GM23248 (cell line): ENCODE measurements around the gene RECQL5.

Experiments used
- EZH2 ChIP-seq: fragments of 200-600 bp; sonication (generic); IDR thresholded peaks from 2 replicates; pipeline ENCODE4 v1.6.1; 2018; ENCODE audit warnings: antibody characterized with exemption, mild to moderate bottlenecking; ENCODE audit not compliant: insufficient read depth, poor library complexity, severe bottlenecking
- EZH2phosphoT487 ChIP-seq: fragments of 200-600 bp; sonication (generic); IDR thresholded peaks from 2 replicates; pipeline ENCODE4 v1.6.1; 2018; ENCODE audit warnings: antibody characterized with exemption, moderate library complexity, mild to moderate bottlenecking, low read depth; ENCODE audit not compliant: insufficient read depth

DNA sequence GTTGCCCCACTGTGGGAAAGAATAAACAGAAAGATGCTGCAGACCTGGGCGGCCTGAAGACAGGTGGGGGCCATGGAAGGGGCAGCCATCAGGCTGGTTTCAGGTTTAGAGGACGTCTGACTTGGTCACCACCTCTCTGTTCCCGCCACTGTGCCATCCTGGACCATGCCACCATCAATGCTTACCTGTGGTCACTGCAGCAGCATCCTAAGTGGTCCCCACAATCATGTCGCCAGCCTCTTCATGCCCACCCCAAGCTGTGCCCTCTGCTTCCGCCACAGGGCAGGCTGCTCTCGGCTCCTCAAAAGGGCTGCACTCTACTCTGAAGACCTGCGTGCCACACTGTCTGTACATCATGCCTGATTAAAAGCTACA, 23.3 kb downstream of the RECQL5 start:
- TF ChIP-seq EZH2 = no peak
- no peak for TF ChIP-seq EZH2phosphoT487
